EL (cell line): ENCODE data around the gene YIF1A.

Experiments used
- DNase-seq: peaks from one replicate; pipeline ENCODE4 v3.0.0-alpha.2; 2016

Gene YIF1A

DNA sequence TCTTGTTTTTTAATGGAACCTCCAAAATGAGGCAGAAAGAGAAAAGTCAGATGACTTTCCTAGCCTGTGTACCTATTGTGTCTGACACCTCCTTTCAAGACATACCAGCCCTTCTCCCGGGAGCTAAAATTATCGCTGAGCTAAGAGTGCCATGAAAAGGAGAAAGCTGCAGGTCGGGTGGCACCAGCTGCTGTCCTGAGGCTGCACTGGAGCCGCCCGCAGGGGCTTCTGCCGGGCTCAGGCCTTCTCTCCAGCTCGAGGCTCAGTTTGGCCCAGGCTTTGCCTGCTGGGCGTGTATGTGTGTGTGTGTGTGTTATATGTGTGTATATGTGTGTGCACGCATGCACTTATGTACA is 48.2 kb downstream of the YIF1A start:
- DNase-seq: no peak

DNA sequence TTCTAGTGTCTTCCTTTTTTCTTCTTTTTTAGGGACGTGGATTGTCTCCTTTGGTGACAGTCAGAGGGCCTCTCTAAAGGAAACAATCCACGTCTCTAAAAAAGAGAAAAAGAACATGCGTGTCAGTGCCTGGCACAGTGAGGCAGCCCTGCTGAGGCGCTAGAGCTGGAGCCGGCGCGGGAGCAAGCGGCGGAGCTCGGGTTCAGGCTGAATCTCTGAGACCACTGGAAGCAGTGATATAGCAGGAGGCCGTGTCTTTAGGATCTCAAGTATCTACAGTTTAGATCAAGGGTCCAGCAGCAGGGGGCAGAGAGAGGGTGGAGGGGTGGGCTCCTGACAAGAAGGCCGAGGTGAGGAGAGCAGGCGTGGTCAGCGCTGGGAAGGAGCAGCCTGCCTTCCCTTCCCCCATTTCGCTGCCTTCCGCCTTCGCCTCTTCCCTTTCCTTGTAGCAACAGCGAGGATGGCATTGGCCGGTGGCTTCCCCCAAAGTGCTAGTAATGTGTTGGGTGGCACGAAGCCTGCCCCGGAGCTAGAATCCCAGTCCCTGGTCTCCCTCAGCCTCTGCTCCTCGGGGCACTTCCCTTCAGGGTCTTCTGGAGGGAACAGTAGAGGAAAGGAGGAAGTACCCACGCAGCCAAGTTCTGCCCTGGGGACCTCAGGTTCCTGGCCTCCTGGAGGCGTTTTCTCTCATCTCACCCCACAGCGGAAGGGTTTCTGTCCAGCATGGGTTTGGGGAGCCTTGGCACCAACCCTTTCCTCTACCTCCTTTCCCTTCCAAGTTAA is 48.8 kb downstream of the YIF1A start:
- no peak for DNase-seq

DNA sequence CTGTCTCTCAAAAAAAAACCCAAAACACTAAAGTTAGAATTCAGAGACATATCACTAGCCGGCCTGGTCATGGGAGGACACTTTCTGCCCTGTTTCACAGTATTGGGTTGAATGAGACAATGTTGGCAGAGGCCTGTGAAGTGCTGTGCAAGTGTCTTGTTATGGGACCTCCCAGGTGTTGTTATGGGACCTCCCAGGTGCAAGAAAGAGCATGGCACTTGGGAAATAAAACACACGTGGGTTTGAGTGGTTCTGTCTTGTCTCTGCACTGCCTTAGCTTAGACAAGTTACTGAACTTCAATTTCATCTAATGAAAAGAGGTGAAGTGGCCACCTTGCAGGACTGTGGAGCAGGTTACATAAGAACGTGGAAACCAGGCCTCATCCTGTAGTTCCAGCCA is 49.4 kb downstream of the YIF1A start:
- DNase-seq: no peak

DNA sequence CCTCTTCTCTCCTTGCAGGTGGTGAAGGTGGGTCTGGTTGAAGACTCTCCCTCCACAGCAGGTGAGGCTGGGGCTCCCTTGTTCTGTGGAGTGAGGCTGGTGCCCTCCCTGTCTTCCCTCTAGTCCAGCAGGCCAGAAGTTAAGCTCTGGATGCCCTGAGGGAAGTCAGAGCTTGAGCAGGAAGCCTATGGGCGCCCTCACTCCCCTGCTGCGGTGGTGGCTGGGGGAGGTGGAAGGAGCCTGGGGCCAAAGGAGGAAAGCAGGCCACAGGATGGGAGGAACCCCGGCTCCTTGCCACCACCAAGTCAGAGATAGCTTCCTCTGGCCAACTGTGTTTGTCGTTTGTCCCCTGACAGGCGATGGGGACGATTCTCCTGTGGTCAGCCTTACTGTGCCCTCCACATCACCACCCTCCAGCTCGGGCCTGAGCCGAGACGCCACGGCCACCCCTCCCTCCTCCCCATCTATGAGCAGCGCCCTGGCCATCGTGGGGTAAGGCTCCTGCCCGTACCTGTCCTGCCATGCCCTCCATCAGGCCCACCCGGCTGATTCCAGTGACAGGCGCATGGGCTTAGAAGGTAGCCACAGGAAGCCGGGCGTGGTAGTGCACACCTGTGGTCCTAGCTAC is 50.0 kb downstream of the YIF1A start:
- no peak for DNase-seq

DNA sequence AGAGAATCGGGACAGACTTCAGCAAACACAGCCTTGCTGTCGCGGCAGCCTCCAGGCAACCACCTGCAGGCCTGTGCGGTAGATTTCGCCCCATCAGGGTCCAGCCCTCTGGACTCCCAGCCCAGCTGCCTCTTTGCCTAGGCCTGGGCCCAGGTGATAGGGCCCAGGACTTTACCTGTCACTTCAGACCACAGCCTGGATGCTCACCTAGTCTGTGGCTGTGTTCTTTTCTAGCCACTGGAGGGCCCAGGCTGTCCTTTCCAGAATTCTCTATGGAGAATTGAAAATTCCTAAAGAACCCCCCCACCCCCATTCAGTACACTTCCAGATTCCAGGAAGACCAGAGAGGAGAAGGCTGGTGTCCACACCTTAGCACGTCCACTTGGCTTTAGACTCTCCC is 51.1 kb downstream of the YIF1A start:
- DNase-seq: no peak

DNA sequence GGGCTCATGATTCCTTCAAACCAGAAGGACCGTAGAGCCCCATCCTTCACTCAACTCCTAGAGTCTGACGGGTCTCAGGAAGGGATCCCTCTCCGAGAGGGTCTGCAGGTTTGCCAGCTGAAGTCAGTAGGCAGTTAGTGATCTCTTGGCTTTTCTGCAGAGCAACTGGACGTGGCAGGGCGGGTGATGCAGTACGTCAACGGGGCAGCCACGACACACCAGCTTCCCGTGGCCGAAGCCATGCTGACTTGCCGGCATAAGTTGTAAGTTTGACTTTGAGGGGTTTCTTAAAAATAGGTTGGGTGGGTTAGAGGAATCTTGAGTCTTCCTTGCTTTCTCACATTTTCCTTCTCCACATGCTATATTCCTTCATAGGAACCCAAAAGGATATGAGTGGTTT is 53.8 kb downstream of the YIF1A start:
- no peak for DNase-seq
